HG02763 (cell line): Measurements from ENCODE around the gene MAPT.

Source experiments
- ATAC-seq: cut with Tn5 transposase; IDR thresholded peaks from one replicate; pipeline ENCODE4 v1.9.1; 2021; ENCODE audit warnings: mild to moderate bottlenecking, moderate library complexity; ENCODE audit not compliant: unreplicated experiment

Gene MAPT

DNA sequence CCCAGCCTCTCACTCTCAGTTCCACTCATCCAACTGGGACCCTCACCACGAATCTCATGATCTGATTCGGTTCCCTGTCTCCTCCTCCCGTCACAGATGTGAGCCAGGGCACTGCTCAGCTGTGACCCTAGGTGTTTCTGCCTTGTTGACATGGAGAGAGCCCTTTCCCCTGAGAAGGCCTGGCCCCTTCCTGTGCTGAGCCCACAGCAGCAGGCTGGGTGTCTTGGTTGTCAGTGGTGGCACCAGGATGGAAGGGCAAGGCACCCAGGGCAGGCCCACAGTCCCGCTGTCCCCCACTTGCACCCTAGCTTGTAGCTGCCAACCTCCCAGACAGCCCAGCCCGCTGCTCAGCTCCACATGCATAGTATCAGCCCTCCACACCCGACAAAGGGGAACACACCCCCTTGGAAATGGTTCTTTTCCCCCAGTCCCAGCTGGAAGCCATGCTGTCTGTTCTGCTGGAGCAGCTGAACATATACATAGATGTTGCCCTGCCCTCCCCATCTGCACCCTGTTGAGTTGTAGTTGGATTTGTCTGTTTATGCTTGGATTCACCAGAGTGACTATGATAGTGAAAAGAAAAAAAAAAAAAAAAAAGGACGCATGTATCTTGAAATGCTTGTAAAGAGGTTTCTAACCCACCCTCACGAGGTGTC lies 131.3 kb downstream of the MAPT start:
- no peak for ATAC-seq

- no peak for ATAC-seq
Observed at GRCh38 chr17:46026166-46027047, 132.1 kb downstream of the MAPT start.

DNA sequence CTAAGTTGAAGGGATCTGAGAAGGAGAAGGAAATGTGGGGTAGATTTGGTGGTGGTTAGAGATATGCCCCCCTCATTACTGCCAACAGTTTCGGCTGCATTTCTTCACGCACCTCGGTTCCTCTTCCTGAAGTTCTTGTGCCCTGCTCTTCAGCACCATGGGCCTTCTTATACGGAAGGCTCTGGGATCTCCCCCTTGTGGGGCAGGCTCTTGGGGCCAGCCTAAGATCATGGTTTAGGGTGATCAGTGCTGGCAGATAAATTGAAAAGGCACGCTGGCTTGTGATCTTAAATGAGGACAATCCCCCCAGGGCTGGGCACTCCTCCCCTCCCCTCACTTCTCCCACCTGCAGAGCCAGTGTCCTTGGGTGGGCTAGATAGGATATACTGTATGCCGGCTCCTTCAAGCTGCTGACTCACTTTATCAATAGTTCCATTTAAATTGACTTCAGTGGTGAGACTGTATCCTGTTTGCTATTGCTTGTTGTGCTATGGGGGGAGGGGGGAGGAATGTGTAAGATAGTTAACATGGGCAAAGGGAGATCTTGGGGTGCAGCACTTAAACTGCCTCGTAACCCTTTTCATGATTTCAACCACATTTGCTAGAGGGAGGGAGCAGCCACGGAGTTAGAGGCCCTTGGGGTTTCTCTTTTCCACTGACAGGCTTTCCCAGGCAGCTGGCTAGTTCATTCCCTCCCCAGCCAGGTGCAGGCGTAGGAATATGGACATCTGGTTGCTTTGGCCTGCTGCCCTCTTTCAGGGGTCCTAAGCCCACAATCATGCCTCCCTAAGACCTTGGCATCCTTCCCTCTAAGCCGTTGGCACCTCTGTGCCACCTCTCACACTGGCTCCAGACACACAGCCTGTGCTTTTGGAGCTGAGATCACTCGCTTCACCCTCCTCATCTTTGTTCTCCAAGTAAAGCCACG lies 133.0 kb downstream of the MAPT start:
- no peak for ATAC-seq

DNA sequence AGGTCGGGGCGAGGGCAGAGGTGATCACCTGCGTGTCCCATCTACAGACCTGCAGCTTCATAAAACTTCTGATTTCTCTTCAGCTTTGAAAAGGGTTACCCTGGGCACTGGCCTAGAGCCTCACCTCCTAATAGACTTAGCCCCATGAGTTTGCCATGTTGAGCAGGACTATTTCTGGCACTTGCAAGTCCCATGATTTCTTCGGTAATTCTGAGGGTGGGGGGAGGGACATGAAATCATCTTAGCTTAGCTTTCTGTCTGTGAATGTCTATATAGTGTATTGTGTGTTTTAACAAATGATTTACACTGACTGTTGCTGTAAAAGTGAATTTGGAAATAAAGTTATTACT lies 133.6 kb downstream of the MAPT start:
- no peak for ATAC-seq

DNA sequence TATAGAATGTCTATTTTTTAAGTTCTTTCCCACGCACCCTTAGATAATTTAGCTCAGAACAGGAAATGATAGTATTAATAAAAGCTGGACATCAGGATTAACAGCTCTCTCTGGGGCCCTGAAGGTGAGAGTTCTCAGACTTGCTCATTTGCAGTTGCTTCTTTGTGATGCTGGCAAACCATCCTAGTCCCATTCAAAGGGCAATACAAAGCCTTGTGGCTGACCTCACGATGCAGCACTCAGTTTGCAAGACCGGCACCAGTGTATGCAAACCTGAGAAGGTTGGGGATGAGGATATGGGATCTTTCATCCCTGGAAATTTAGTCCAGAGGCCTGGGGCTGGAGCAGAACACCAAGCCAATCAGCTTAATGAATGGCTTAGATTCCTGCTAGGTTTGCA lies 134.0 kb downstream of the MAPT start:
- no peak for ATAC-seq

GRCh38 chr17:46028981-46029565 lies 134.7 kb downstream of the MAPT start:
- ATAC-seq = no peak

DNA sequence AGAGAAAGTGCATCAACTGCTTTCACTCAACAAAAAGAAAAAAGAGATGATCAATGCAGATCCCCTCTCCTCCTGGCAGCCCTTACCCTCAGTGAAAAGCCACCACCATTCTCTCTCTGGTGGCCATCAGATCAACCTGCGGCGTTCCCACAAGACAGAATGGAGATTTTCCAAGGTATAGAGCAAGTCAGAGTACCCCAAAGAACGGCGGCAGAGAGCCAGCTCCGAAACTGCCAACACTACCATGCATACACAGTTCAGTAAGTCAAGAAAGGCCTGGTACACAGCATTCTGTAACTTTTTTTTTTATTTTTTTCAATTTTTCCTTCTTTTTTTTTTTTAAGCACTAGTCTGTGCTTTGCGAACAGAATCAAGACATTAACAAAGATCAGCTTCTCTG lies 135.3 kb downstream of the MAPT start:
- no peak for ATAC-seq

DNA sequence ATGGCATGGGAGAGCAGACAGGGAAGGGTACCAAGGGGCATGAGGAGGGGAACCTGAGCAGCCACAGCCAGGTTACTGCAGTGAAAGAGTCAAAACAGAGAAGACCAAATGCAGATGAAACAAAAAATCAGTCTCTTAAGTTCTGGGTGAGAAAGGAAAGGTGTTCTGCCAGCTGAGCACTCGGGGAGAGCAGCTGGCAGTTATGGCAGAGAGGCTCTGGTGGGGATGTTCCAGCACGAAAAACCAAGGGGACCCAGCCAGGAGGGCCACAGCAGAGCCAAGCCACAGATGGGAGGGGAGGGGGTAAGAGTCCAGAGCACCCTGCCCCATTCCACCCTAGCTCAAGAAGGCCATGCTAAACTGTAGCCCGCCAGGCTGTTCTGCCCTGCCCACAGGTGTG lies 136.4 kb downstream of the MAPT start:
- no peak for ATAC-seq

DNA sequence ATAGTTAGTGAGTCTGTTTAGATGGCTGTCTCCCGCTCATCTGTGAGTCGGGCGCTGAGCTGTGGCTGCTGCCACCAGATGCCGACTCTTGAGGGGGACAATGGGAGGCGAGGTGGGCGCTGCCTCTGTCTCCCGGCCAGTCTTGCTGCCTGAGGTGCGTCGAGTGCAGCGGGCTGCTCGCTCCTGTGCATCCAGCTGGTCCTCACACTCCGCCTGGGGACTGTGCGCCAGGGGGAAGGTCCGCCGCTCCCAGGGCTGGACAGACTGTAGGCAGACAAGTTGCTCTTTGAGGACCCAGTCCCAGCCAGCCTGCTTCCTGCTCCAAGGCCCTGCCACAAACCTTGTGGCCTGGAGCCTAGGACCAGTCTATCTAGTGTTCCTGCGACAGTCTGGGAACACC lies 137.1 kb downstream of the MAPT start:
- no peak for ATAC-seq

DNA sequence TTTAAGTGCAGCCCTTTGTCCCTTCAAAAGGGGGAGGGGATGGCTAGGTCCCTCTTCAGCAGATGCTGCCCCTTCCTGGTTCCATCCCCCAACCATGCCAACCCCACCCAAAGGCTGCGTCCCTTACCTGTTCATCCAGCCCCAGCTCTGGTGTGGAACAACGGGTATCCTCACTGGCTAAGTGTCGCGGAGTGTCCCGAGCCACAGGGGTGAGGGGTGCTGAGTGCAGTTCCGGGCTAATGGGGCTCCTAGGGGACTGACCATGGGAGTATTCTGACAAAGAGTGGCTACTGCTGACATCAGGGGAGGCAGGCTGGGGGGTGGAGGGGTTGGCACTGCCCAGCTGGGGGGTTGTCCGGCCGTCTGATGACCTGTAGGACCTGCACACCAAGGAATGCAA lies 137.6 kb downstream of the MAPT start:
- no peak for ATAC-seq

GRCh38 chr17:46032909-46033308 lies 138.6 kb downstream of the MAPT start:
- ATAC-seq = no peak

- ATAC-seq = no peak
Observed at GRCh38 chr17:46033392-46033791, 139.0 kb downstream of the MAPT start.

GRCh38 chr17:46035112-46035818 lies 140.9 kb downstream of the MAPT start:
- ATAC-seq = no peak

- ATAC-seq = no peak
Observed at GRCh38 chr17:46036491-46036890, 142.1 kb downstream of the MAPT start.

DNA sequence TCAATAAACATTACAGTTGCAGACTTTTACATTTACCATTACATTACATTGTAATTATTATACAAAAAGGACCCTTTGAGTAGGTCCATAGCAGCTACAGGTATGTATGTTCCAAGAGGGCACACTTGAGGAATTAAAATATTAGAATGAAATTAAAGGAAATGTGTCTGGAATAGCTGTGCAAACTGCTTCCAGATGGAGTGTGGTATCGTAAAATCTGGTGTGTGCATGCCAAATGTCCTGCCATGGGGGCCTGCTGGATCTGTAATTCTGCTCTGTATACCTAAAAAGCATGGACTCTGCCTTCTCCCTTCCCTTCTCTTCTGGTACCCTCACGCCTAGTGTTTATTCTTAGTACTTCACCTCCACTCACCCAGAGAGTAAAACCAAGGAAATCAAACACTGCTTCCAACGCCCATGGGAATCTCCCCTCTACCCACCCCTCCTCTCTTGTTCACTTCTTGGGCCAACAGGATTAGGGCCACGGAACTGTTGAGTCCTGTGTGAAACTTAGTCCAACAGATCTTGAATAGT lies 143.4 kb downstream of the MAPT start:
- no peak for ATAC-seq

GRCh38 chr17:46038414-46038813 lies 144.1 kb downstream of the MAPT start:
- no peak for ATAC-seq

GRCh38 chr17:46038937-46039336 lies 144.6 kb downstream of the MAPT start:
- no peak for ATAC-seq

GRCh38 chr17:46039592-46040186 lies 145.3 kb downstream of the MAPT start:
- no peak for ATAC-seq

GRCh38 chr17:46042246-46042645 lies 147.9 kb downstream of the MAPT start:
- ATAC-seq = no peak

- no peak for ATAC-seq
Observed at GRCh38 chr17:46042925-46043324, 148.6 kb downstream of the MAPT start.
